ENCODE measurements around the gene RFXANK.

RFXANK gene

DNA sequence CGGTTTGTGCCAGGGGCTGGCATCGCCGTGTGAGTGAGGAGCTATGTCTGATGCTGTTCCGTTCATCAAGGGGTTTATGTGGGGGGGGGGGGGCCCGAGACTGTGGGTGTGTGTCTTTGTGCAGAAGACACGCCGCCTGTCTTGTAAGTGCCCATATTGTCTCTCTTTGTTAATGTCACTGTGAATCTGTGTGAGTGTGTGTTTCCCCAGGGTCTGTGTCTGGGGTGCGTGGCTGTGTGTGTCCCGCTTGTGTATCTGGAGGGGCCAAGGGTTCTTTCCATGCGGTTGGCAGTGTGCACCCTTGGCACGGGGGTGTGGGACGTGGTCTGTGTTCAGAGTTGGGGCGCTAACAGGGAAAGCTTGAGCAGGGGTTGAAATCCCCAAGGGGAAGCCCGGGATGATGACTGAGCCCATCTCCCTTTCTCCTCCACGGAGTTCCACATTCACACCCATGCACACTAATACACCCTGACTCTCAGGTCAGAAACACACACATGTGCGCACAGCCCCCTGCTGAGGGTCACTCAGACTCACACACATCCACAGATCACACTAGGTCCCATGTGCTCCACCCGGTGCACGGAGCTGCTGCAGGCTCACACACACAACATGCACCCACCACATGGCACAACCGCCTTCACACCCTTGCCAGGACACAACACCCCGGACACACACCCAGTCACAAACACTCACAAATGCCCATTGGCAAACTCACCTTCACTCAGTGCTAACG is 21.5 kb downstream of the RFXANK start (continued):
- TF ChIP-seq, protein P1, sequence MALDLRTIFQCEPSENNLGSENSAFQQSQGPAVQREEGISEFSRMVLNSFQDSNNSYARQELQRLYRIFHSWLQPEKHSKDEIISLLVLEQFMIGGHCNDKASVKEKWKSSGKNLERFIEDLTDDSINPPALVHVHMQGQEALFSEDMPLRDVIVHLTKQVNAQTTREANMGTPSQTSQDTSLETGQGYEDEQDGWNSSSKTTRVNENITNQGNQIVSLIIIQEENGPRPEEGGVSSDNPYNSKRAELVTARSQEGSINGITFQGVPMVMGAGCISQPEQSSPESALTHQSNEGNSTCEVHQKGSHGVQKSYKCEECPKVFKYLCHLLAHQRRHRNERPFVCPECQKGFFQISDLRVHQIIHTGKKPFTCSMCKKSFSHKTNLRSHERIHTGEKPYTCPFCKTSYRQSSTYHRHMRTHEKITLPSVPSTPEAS (tag by site-specific recombination; IDR thresholded peaks at IDR 0.05): peak; percentile 79
- TF ChIP-seq ZNF785 (tag by site-specific recombination; IDR thresholded peaks at IDR 0.05): 0 out of 2 replicates have a peak, but pooled peaks have one; percentile 35
- no peak for TF ChIP-seq ZNF670 (tag by site-specific recombination; IDR thresholded peaks at IDR 0.05; ENCODE audit: low read depth)
- TF ChIP-seq, protein P2, sequence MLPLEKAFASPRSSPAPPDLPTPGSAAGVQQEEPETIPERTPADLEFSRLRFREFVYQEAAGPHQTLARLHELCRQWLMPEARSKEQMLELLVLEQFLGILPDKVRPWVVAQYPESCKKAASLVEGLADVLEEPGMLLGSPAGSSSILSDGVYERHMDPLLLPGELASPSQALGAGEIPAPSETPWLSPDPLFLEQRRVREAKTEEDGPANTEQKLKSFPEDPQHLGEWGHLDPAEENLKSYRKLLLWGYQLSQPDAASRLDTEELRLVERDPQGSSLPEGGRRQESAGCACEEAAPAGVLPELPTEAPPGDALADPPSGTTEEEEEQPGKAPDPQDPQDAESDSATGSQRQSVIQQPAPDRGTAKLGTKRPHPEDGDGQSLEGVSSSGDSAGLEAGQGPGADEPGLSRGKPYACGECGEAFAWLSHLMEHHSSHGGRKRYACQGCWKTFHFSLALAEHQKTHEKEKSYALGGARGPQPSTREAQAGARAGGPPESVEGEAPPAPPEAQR (tag by site-specific recombination; IDR thresholded peaks at IDR 0.05): no peak
- TF ChIP-seq ZNF146 (tag by site-specific recombination; IDR thresholded peaks at IDR 0.05): no peak
- no peak for TF ChIP-seq ZFP41 (tag by site-specific recombination; IDR thresholded peaks at IDR 0.05; ENCODE audit: borderline replicate concordance)
- TF ChIP-seq ZNF202 (tag by site-specific recombination; IDR thresholded peaks at IDR 0.05; ENCODE audit: borderline replicate concordance): no peak

DNA sequence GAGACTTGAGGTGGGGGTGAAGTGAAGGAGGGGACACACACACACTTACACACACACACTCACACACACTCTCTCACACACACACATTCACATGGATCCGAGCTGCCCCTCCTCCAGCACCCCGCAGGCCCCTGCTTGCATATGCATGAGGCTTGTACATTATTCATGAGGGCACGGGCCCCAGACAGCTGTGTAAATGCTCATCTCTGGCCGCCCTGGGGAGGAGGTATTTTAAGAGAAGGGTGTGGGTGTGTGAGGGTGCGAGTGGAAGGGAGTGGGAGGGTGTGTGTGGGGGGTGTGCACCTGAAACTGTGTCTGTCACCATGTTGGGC is 22.1 kb downstream of the RFXANK start:
- H3K27ac ChIP-seq (ENCODE audit: extremely low read depth, low read depth, low read length): no peak overlapping the region
- H3K4me3 ChIP-seq (ENCODE audit: low read depth, low read length): no peak overlapping the region
- CTCF ChIA-PET: no interaction called here
- H3K36me3 ChIP-seq (ENCODE audit: control insufficient read depth in 2 of 2, insufficient read depth in 1 of 2, low read length in 2 of 2): no peaks in the 10 kb centered on the region
- no peaks in the 10 kb centered on the region for H3K4me1 ChIP-seq (ENCODE audit: control insufficient read depth, insufficient read depth, low read length)
- no peaks in the 10 kb centered on the region for H3K9me3 ChIP-seq (ENCODE audit: control insufficient read depth, insufficient read depth, low read depth, low read length)
- POLR2A ChIA-PET: interaction anchor here (0.7 kb wide), 1 partner anchor 22 kb away, joined by 3 read pairs; the partner anchor contains the start of genes BORCS8 and RFXANK
- no peak for TF ChIP-seq ZNF558 (tag by site-specific recombination; IDR thresholded peaks at IDR 0.05)
- TF ChIP-seq ZNF211 (tag by site-specific recombination; IDR thresholded peaks at IDR 0.05; ENCODE audit: low read depth): no peak
- TF ChIP-seq KLF10 (tag by site-specific recombination; IDR thresholded peaks at IDR 0.05): no peak
- TF ChIP-seq ZNF561 (tag by site-specific recombination; IDR thresholded peaks at IDR 0.05; ENCODE audit: borderline replicate concordance): no peak
- TF ChIP-seq ZNF585B (tag by site-specific recombination; IDR thresholded peaks at IDR 0.05): no peak
- peak; percentile 62 for TF ChIP-seq ZFHX2 (tag by site-specific recombination; conservative IDR thresholded peaks at IDR 0.05)
- TF ChIP-seq, protein P3, sequence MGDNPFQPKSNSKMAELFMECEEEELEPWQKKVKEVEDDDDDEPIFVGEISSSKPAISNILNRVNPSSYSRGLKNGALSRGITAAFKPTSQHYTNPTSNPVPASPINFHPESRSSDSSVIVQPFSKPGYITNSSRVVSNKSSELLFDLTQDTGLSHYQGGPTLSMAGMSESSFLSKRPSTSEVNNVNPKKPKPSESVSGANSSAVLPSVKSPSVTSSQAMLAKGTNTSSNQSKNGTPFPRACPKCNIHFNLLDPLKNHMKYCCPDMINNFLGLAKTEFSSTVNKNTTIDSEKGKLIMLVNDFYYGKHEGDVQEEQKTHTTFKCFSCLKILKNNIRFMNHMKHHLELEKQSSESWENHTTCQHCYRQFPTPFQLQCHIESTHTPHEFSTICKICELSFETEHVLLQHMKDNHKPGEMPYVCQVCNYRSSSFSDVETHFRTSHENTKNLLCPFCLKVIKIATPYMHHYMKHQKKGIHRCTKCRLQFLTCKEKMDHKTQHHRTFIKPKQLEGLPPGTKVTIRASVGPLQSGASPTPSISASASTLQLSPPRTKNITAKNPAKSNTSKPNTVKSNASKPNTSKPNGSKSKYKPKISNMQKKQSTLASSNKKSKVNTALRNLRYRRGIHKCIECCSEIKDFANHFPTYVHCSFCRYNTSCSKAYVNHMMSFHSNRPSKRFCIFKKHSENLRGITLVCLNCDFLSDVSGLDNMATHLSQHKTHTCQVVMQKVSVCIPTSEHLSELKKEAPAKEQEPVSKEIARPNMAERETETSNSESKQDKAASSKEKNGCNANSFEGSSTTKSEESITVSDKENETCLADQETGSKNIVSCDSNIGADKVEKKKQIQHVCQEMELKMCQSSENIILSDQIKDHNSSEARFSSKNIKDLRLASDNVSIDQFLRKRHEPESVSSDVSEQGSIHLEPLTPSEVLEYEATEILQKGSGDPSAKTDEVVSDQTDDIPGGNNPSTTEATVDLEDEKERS (tag by site-specific recombination; IDR thresholded peaks at IDR 0.05): no peak
- TF ChIP-seq HOXD13 (CRISPR knock-in tag; IDR thresholded peaks at IDR 0.05; ENCODE audit: borderline replicate concordance): no peak
- no peak for TF ChIP-seq ZNF837 (tag by site-specific recombination; IDR thresholded peaks at IDR 0.05)
- TF ChIP-seq, protein P4, sequence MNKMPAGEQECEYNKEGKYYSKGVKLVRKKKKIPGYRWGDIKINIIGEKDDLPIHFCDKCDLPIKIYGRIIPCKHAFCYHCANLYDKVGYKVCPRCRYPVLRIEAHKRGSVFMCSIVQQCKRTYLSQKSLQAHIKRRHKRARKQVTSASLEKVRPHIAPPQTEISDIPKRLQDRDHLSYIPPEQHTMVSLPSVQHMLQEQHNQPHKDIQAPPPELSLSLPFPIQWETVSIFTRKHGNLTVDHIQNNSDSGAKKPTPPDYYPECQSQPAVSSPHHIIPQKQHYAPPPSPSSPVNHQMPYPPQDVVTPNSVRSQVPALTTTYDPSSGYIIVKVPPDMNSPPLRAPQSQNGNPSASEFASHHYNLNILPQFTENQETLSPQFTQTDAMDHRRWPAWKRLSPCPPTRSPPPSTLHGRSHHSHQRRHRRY (tag by site-specific recombination; IDR thresholded peaks at IDR 0.05): no peak
- no peak for TF ChIP-seq ZNF114 (tag by site-specific recombination; IDR thresholded peaks at IDR 0.05)
- TF ChIP-seq ZNF623 (tag by site-specific recombination; IDR thresholded peaks at IDR 0.05): no peak
- TF ChIP-seq ZBTB48 (tag by site-specific recombination; IDR thresholded peaks at IDR 0.05): no peak
- TF ChIP-seq ZNF626 (tag by site-specific recombination; IDR thresholded peaks at IDR 0.05): no peak
- TF ChIP-seq TRIM28 (IDR thresholded peaks at IDR 0.05; ENCODE audit: borderline replicate concordance, low read length): no peak
- TF ChIP-seq, protein P5, sequence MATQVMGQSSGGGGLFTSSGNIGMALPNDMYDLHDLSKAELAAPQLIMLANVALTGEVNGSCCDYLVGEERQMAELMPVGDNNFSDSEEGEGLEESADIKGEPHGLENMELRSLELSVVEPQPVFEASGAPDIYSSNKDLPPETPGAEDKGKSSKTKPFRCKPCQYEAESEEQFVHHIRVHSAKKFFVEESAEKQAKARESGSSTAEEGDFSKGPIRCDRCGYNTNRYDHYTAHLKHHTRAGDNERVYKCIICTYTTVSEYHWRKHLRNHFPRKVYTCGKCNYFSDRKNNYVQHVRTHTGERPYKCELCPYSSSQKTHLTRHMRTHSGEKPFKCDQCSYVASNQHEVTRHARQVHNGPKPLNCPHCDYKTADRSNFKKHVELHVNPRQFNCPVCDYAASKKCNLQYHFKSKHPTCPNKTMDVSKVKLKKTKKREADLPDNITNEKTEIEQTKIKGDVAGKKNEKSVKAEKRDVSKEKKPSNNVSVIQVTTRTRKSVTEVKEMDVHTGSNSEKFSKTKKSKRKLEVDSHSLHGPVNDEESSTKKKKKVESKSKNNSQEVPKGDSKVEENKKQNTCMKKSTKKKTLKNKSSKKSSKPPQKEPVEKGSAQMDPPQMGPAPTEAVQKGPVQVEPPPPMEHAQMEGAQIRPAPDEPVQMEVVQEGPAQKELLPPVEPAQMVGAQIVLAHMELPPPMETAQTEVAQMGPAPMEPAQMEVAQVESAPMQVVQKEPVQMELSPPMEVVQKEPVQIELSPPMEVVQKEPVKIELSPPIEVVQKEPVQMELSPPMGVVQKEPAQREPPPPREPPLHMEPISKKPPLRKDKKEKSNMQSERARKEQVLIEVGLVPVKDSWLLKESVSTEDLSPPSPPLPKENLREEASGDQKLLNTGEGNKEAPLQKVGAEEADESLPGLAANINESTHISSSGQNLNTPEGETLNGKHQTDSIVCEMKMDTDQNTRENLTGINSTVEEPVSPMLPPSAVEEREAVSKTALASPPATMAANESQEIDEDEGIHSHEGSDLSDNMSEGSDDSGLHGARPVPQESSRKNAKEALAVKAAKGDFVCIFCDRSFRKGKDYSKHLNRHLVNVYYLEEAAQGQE (tag by site-specific recombination; IDR thresholded peaks at IDR 0.05): no peak
- no peak for TF ChIP-seq ZNF670 (tag by site-specific recombination; IDR thresholded peaks at IDR 0.05; ENCODE audit: low read depth)
- TF ChIP-seq KLF1 (tag by site-specific recombination; IDR thresholded peaks at IDR 0.05): peak; percentile 59
- no peak for TF ChIP-seq ZNF433 (tag by site-specific recombination; IDR thresholded peaks at IDR 0.05; ENCODE audit: low read depth)

Measured in HEK293 (cell line).